PC-9 (cell line): ENCODE measurements around the gene KCTD21.

Experiments used
- EZH2 ChIP-seq: fragments of 200-600 bp; sonication (generic); IDR thresholded peaks from 2 replicates; pipeline ENCODE4 v1.8.0; 2017; ENCODE audit warnings: antibody characterized with exemption, low read depth
- TF ChIP-seq, protein P1 (sequence below): fragments of 200-600 bp; sonication (generic); conservative IDR thresholded peaks from 2 replicates; pipeline ENCODE4 v1.6.1; 2017; ENCODE audit warnings: mixed run types, antibody characterized with exemption, mild to moderate bottlenecking, moderate library complexity

GRCh38 chr11:78201096-78201818 lies 12.8 kb upstream of the KCTD21 start:
- TF ChIP-seq, protein P1, sequence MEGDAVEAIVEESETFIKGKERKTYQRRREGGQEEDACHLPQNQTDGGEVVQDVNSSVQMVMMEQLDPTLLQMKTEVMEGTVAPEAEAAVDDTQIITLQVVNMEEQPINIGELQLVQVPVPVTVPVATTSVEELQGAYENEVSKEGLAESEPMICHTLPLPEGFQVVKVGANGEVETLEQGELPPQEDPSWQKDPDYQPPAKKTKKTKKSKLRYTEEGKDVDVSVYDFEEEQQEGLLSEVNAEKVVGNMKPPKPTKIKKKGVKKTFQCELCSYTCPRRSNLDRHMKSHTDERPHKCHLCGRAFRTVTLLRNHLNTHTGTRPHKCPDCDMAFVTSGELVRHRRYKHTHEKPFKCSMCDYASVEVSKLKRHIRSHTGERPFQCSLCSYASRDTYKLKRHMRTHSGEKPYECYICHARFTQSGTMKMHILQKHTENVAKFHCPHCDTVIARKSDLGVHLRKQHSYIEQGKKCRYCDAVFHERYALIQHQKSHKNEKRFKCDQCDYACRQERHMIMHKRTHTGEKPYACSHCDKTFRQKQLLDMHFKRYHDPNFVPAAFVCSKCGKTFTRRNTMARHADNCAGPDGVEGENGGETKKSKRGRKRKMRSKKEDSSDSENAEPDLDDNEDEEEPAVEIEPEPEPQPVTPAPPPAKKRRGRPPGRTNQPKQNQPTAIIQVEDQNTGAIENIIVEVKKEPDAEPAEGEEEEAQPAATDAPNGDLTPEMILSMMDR = no peak
- TF ChIP-seq EZH2 = no peak
